ENCODE measurements around the gene GNG10.

The GNG10 gene

GRCh38 chr9:111715471-111715870 lies 54.1 kb downstream of the GNG10 start:
- H3K4me3 ChIP-seq (ENCODE audit: control insufficient read depth, low read depth, low read length): no peak overlapping the region
- TF ChIP-seq CTCF (conservative IDR thresholded peaks at IDR 0.05; ENCODE audit: control insufficient read depth, insufficient read depth, low read depth, low read length): no peak
- DNase-seq (ENCODE audit: low read depth): no peak

GRCh38 chr9:111719541-111719940 lies 58.1 kb downstream of the GNG10 start:
- no peak for DNase-seq (ENCODE audit: low read depth)
- no peak overlapping the region for H3K4me3 ChIP-seq (ENCODE audit: control insufficient read depth, low read depth, low read length)
- no peak for TF ChIP-seq CTCF (conservative IDR thresholded peaks at IDR 0.05; ENCODE audit: control insufficient read depth, insufficient read depth, low read depth, low read length)

Measured in fibroblast of mammary gland (primary cell).